Stimulated activated effector memory CD8-positive, alpha-beta T cell treated with anti-CD3 and anti-CD28 coated beads, Interleukin-12 subunit alpha, Interleukin-12 subunit beta, amount 100 ng/mL, for 72 hours (primary cell): ENCODE results near the gene MUC3A.
A peak's percentile ranks its signal among the peaks of the same experiment; 100 is the strongest.
"Not testable (repeated sequence)": the region's sequence is repeated elsewhere in the genome, so short reads cannot be mapped to it uniquely, and the experiment has no call there.

Source experiments
- ATAC-seq: fragments of 150-1000 bp; cut with Tn5 transposase; 2 replicates; pipeline ENCODE4 v1.10.0; 2021
- DNase-seq, 2 donors: peaks; one replicate each; pipeline ENCODE4 v3.0.0; 2021 to 2022; ENCODE audit warnings: low spot score in 2 of 2
- H3K27ac Mint-ChIP-seq: one replicate; pipeline ENCODE4 v1.8.0; 2022; ENCODE audit warnings: mild to moderate bottlenecking, mixed read lengths
- H3K36me3 Mint-ChIP-seq: one replicate; pipeline ENCODE4 v1.8.0; 2022; ENCODE audit warnings: mild to moderate bottlenecking, mixed read lengths
- H3K4me1 Mint-ChIP-seq: one replicate; pipeline ENCODE4 v1.8.0; 2022; ENCODE audit warnings: mixed read lengths
- H3K4me3 Mint-ChIP-seq: one replicate; pipeline ENCODE4 v1.8.0; 2022; ENCODE audit warnings: mild to moderate bottlenecking, mixed read lengths
- H3K9me3 Mint-ChIP-seq: one replicate; pipeline ENCODE4 v1.8.0; 2022; ENCODE audit warnings: mixed read lengths

MUC3A gene, protein sequence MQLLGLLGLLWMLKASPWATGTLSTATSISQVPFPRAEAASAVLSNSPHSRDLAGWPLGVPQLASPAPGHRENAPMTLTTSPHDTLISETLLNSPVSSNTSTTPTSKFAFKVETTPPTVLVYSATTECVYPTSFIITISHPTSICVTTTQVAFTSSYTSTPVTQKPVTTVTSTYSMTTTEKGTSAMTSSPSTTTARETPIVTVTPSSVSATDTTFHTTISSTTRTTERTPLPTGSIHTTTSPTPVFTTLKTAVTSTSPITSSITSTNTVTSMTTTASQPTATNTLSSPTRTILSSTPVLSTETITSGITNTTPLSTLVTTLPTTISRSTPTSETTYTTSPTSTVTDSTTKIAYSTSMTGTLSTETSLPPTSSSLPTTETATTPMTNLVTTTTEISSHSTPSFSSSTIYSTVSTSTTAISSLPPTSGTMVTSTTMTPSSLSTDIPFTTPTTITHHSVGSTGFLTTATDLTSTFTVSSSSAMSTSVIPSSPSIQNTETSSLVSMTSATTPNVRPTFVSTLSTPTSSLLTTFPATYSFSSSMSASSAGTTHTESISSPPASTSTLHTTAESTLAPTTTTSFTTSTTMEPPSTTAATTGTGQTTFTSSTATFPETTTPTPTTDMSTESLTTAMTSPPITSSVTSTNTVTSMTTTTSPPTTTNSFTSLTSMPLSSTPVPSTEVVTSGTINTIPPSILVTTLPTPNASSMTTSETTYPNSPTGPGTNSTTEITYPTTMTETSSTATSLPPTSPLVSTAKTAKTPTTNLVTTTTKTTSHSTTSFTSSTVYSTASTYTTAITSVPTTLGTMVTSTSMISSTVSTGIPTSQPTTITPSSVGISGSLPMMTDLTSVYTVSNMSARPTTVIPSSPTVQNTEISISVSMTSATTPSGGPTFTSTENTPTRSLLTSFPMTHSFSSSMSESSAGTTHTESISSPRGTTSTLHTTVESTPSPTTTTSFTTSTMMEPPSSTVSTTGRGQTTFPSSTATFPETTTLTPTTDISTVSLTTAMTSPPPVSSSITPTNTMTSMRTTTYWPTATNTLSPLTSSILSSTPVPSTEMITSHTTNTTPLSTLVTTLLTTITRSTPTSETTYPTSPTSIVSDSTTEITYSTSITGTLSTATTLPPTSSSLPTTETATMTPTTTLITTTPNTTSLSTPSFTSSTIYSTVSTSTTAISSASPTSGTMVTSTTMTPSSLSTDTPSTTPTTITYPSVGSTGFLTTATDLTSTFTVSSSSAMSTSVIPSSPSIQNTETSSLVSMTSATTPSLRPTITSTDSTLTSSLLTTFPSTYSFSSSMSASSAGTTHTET (N-terminal part only)

DNA sequence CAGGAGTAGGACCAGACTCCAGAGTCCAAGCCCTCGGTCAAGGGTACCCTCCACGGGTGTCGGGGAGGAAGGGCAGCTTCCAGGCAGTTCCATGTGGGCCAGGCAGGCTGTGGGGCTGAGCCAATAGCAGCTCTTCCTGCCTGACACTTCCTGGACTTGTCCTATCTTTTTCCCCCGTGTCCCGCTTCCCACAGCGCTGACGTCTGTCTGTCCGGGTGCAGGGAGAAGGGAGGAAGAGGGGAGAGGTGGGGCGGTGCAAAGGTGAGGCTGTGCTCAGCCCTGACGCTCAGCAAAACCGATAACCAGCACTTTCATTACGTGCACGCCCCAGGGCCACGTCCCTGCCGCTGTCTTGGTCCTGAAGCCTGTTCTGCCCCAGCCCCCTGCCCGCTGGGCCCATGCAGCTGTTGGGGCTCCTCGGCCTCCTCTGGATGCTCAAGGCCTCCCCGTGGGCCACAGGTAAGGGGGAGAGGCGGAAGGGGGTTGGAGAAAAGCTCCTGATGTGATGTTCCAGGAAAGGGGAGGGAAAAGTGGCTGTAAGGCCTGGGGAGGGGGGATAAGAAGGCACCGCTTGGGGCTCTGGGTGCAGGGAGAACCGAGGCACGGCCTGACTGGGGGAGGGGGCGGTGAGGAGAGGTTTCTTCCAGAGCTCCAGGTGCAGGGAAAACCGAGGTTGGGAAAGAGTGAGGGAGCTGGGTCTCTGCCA, at the start of gene MUC3A:
Gene MUC3A (plus strand): TSS at position 308 of the 706 bp plus-strand sequence. CDS start 91 bp downstream, at position 399.
- no peak for ATAC-seq
- Mint-ChIP-seq H3K4me3 (no peak within 1 kb of the TSS), H3K4me1 (no peaks in the 10 kb centered on the region), H3K36me3 (no peaks in the 10 kb centered on the region), H3K9me3 (no peaks in the 10 kb centered on the region), H3K27ac (no peak within 1 kb of the TSS)
- DNase-seq, result no peak

DNA sequence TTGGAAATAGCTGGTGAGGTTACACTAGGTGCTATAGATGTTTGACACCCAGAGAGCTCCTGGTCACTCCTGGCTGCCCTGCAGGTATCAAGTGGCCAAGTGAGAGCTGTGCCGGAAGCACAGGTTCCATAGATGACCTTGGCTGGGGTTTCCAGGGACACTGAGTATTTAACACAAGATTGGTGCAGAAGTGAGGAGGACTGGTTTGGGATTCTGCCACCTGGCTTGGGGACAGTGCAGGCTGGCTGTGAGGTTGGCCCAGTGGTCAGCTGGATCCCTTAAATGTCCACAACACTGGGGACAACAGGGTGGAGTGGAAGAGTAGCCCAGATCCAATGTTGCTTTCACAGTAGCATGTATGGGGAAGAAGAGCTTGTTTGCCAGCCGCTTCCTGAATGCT, 48.4 kb upstream of the MUC3A start:
- DNase-seq (no peak), ATAC-seq (no peak)
- Mint-ChIP-seq H3K4me1 (peaks cover 6% of the 10 kb centered on the region), H3K4me3 (no peak overlapping the region), H3K9me3 (no peaks in the 10 kb centered on the region), H3K36me3 (no peaks in the 10 kb centered on the region), H3K27ac (no peak overlapping the region)

DNA sequence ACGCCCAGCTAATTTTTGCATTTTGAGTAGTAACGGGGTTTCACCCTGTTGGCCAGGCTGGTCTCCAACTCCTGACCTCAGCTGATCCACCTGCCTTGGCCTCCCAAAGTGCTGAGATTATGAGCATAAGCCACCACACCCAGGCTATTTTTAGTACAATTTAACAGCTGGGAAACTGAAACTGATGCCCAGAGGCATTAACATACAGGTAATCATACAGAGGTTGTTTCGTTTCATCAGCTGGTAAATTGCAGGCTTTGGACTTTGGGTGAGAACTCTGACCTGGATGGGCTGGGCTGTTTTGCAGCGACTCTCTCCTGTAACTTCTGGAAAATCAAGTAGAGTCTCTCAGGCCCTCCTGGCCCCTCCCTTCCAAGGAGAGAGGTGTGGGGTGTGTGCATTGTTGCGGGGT, 47.4 kb upstream of the MUC3A start:
- Mint-ChIP-seq H3K4me3 (no peak overlapping the region), H3K36me3 (no peaks in the 10 kb centered on the region), H3K4me1 (no peaks in the 10 kb centered on the region), H3K27ac (no peak overlapping the region), H3K9me3 (no peaks in the 10 kb centered on the region)
- no peak for DNase-seq
- ATAC-seq, result no peak

DNA sequence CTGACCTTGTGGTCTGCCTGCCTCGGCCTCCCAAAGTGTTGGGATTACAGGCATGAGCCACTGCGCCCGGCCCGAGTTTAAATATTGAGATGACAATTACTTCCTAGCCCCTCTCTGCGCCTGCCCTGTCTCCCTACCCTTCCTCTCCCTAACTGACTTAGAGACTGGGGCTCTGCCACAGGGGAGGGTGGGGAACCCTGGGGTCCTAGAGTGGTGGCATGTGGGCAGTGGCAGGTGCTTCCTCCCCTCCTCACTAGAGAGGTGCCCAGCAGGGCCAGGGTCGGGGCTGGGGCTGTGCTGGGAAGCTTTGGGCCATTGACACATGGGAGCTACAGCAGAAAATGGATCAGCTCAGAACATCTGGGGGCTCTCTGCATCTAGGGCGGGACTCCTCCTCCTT, 46.7 kb upstream of the MUC3A start:
- DNase-seq (no peak), ATAC-seq (no peak)
- Mint-ChIP-seq H3K4me3 (no peak overlapping the region), H3K9me3 (no peaks in the 10 kb centered on the region), H3K27ac (no peak overlapping the region), H3K4me1 (no peaks in the 10 kb centered on the region), H3K36me3 (no peaks in the 10 kb centered on the region)

DNA sequence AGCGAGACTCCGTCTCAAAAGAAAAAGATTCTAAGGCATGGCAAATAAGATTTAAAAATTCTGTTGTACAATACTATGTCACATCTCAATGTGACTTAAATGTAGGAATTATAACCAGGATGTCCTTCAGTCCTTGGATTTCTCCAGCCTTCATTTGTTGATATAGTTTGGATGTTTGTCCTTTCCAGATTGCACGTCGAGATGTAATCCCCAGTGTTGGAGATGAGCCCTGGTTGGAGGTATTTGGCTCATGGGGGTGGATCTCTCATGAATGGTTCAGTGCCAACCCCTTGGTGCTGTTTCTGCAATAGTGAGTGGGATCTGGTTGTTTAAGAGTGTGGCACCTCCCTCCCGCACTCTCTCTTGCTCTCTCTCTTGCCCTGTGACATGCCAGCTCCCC, 40.8 kb upstream of the MUC3A start:
- no peaks in the 10 kb centered on the region for H3K4me1 Mint-ChIP-seq
- H3K4me3 Mint-ChIP-seq, result no peak overlapping the region
- no peaks in the 10 kb centered on the region for H3K9me3 Mint-ChIP-seq
- ATAC-seq (no peak), DNase-seq (no peak)
- H3K27ac Mint-ChIP-seq, result no peak overlapping the region
- no peaks in the 10 kb centered on the region for H3K36me3 Mint-ChIP-seq

DNA sequence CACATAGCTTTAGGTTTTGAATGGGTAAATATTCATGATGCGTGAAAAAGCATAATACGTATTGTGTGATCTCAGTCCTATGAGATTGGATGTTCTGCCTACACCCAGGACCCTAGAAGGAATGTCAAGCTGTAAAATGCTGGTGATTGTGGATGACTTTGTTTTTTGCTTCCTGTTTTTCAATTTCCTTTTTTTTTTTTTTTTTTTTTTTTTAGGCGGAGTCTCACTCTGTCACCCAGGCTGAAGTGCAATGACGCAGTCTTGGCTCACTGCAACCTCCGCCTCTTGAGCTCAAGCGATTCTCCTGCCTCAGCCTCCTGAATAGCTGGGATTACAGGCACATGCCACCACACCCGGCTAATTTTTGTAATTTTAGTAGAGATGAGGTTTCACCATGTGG, 38.9 kb upstream of the MUC3A start:
- not testable (repeated sequence) for H3K27ac Mint-ChIP-seq, H3K9me3 Mint-ChIP-seq, H3K4me3 Mint-ChIP-seq, H3K4me1 Mint-ChIP-seq, DNase-seq, ATAC-seq, H3K36me3 Mint-ChIP-seq

DNA sequence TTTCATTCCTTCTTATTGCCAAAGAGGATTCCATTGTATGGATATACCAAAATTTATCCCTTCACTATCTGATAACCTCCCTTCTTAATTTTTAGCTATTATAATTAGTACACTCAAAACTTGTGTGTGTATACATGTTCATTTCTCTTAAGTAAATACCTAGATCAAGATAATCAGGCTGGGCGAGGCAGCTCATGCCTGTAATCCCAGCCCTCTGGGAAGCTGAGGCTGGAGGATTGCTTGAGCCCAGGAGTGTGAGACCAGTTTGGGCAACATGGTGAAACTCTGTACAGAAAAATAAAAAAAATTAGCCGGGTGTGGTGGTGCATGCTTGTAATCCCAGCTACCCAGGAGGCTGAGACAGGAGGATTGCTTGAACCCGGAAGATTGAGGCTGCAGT, 37.9 kb upstream of the MUC3A start:
- H3K4me1 Mint-ChIP-seq, result peaks cover 9% of the 10 kb centered on the region
- no peak for ATAC-seq
- no peak overlapping the region for H3K4me3 Mint-ChIP-seq
- no peak overlapping the region for H3K27ac Mint-ChIP-seq
- no peaks in the 10 kb centered on the region for H3K9me3 Mint-ChIP-seq
- DNase-seq, result no peak
- no peaks in the 10 kb centered on the region for H3K36me3 Mint-ChIP-seq

DNA sequence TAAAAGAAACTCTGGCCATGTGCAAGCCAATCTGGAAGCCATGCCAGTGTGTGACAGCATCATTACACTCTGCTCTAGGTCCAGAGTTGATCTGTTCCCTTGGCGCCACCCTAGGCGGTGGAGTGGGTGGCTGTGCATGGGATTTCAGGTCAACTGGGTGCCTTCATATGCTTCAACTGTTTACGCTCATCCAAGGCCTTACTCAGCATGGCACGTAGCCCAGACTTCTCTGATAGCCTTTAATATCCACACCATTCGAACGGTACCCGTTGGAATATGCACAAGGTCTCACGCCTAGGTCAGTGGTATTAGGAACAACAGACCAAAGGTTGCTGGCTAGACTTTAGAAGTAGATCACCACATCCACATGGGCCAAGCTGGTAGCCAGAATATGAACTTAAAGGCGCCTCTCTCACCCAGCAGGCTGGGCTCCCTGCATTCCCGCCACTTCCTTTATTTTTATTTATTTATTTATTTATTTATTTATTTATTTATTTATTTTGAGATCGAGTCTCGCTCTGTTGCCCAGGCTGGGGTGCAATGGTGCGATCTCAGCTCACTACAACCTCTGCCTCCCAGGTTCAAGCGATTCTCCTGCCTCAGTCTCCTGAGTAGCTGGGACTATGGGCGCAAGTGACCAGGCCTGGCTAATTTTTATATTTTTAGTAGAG, 35.0 kb upstream of the MUC3A start:
- no peak for ATAC-seq
- H3K9me3 Mint-ChIP-seq, result no peaks in the 10 kb centered on the region

DNA sequence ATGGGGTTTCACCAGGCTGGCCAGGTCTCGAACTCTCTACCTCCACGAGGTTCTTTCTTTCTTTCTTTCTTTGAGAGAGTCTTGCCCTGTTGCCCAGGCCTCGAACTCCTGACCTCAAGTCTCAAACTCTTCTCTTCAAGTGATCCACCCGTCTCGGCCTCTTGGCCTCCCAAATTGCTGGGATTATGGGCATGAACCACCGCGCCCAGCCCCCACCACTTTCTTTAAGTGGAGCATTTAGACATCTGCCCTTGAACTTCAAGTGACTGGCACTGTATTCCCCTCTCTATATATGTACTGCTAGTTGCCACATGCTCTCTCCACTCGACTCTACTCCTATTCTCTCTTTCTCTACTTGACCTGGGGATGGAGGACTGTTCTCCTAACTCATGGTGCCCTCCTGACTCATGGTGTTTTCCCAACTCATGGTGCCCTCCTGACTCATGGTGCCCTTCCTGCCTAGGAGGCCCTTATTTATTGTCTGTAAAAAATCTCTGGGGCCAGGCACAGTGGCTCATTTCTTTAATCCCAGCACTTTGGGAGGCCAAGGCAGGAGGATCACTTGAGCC, 34.4 kb upstream of the MUC3A start:
- DNase-seq, result no peak
- peak; percentile 81 for ATAC-seq
- peaks cover 11% of the 10 kb centered on the region for H3K4me1 Mint-ChIP-seq
- H3K36me3 Mint-ChIP-seq, result no peaks in the 10 kb centered on the region
- no peak overlapping the region for H3K4me3 Mint-ChIP-seq
- no peaks in the 10 kb centered on the region for H3K9me3 Mint-ChIP-seq
- no peak overlapping the region for H3K27ac Mint-ChIP-seq

More for the DNA sequence above, 35.0 kb upstream of the MUC3A start:
- no peaks in the 10 kb centered on the region for H3K36me3 Mint-ChIP-seq
- DNase-seq, result no peak
- H3K4me3 Mint-ChIP-seq, result no peak overlapping the region
- H3K4me1 Mint-ChIP-seq, result peaks cover 11% of the 10 kb centered on the region
- H3K27ac Mint-ChIP-seq, result no peak overlapping the region

DNA sequence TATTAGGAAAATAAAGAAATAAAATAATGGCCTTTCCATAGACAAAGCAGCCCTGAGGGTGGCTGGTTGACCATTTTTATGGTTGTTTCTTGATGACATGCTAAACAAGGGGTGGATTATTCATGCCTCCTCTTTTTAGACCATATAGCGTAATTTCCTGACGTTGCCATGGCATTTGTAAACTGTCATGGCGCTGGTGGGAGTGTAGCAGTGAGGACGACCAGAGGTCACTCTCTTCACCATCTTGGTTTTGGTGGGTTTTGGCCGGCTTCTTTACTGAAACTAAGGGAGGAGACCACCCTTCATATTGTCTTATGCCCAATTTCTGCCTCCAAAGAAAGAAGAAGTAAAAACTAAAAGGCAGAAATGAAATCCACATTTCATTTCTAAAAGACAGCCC, 30.0 kb upstream of the MUC3A start:
- H3K36me3 Mint-ChIP-seq, DNase-seq, H3K4me3 Mint-ChIP-seq, H3K9me3 Mint-ChIP-seq, H3K27ac Mint-ChIP-seq, ATAC-seq: not testable (repeated sequence)
- H3K4me1 Mint-ChIP-seq, result peaks cover 11% of the 10 kb centered on the region

DNA sequence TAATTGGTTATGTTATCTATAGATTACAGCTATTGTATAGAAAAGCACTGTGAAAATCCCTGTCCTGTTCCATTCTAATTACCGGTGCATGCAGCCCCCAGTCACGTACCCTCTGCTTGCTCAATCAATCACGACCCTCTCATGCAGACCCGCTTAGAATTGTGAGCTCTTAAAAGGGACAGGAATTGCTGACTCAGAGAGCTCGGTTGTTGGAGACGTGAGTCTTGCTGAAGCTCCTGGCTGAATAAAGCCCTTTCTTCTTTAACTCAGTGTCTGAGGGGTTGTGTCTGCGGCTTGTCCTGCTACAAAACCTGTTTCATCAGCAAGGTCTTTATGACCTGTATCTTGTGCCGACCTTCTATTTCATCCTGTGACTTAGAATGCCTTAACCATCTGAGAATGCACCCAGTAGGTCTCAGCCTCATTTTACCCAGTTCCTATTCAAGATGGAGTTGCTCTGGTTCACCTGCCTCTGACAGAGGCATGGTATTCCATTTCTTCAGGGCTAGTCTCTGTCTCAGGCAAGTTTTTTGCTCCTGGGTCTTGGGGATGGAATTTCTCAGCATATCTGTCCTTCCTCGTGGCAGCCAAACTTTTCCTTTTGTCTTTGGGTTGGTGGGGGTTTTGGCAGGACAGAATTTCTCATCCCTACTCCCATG, 29.4 kb upstream of the MUC3A start:
- not testable (repeated sequence) for H3K4me3 Mint-ChIP-seq, H3K9me3 Mint-ChIP-seq, DNase-seq, H3K36me3 Mint-ChIP-seq, ATAC-seq, H3K4me1 Mint-ChIP-seq, H3K27ac Mint-ChIP-seq

DNA sequence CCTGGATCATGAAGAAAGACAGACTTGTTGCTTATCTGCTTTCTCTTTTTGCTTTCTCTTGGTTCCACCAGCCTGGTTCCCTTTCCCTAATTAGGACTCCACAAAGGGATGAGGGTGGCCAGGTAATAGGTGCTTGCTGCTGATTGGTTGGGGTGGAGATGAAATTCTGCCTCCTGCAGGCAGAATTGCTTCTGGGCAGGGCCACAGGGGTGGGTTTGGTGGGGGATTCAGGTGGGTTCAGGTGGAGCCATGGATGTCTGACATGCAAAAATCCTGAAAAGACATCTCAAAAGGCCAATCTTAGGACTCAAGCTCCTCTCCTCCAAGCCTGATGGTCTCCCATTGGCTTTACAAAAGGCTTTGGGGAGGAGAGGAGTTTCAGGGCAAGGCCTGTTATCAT, 28.3 kb upstream of the MUC3A start:
- Mint-ChIP-seq H3K27ac (no peak overlapping the region), H3K4me1 (peaks cover 5% of the 10 kb centered on the region), H3K4me3 (no peak overlapping the region), H3K36me3 (no peaks in the 10 kb centered on the region), H3K9me3 (no peaks in the 10 kb centered on the region)
- DNase-seq, result no peak
- no peak for ATAC-seq

DNA sequence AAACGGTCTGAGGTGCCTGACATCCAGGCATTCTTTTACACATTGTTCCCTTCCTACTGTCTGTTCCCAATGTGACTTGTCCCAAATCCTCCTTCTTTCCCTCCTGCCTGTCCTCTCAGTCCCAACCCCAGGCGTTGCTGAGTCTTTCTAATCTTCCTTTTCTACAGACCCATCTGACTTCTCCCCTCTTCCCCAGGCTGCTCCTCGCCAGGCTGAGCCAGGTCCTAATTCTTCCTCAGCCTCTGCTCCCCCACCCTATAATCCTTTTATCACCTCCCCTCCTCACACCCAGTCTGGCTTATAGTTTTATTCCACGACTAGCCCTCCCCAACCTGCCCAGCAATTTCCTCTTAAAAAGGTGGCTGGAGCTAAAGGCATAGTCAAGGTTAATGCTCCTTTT, 25.7 kb upstream of the MUC3A start:
- H3K4me3 Mint-ChIP-seq, ATAC-seq, H3K27ac Mint-ChIP-seq, H3K36me3 Mint-ChIP-seq, H3K4me1 Mint-ChIP-seq, DNase-seq, H3K9me3 Mint-ChIP-seq: not testable (repeated sequence)

DNA sequence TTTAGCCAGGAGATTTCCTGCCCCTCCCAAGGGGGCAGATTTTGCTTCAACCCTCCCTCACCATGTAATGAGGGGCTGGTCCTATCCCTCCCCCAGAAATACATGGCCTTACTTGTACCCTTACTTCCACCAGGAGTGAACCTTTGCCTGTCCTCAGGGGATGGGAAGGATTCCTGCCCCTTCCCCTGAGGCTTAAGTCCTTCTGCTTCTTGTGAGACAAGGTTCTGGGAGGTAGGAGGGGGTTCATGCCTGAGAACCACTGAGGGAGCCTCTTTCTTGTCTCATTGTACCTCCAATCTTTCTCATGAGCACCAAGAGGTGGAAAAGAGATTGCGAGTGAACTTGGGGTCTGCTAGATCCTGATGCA, 19.5 kb upstream of the MUC3A start:
- Mint-ChIP-seq H3K27ac (no peak overlapping the region), H3K4me3 (no peak overlapping the region), H3K36me3 (no peaks in the 10 kb centered on the region), H3K9me3 (peaks cover 3% of the 10 kb centered on the region), H3K4me1 (no peaks in the 10 kb centered on the region)
- DNase-seq (no peak), ATAC-seq (no peak)
